Measurements from ENCODE around the gene IRS2. TPM values are rescaled to one million over a fixed set of nuclear protein-coding genes. Genes with fewer than 3 reads are reported as not detected.

Gene IRS2
- total and polyA plus RNA-seq, 2 experiments from 2014 or later = 3.6 to 14.5 TPM

GRCh38 chr13:109807345-109807744 lies 21.0 kb upstream of the IRS2 start (continued):
- TF ChIP-seq ZNF462 (CRISPR knock-in tag; IDR thresholded peaks at IDR 0.05) = no peak
- TF ChIP-seq NANOG (IDR thresholded peaks at IDR 0.05; ENCODE audit: borderline replicate concordance) = no peak
- TF ChIP-seq CREB1 (CRISPR knock-in tag; IDR thresholded peaks at IDR 0.05; ENCODE audit: low read depth) = no peak
- TF ChIP-seq EZH2 (IDR thresholded peaks at IDR 0.05; ENCODE audit: low read depth, unreplicated experiment) = no peak
- TF ChIP-seq ETS1 (IDR thresholded peaks at IDR 0.05) = no peak
- TF ChIP-seq POLR2AphosphoS5 (IDR thresholded peaks at IDR 0.05; ENCODE audit: low read depth) = no peak

GRCh38 chr13:109804654-109805053 lies 18.3 kb upstream of the IRS2 start:
- Histone ChIP-seq H3K4me3 (no peak overlapping the region), H4K20me1 (replicated peaks; ENCODE audit: insufficient read depth) (no peaks in the 10 kb centered on the region), H3K79me2 (replicated peaks; ENCODE audit: insufficient read depth) (no peaks in the 10 kb centered on the region), H3K9me2 (ENCODE audit: insufficient read depth) (no peaks in the 10 kb centered on the region), H3K27ac (ENCODE audit: low read depth) (no peak overlapping the region), H3K4me2 (no peak overlapping the region), H3K4me1 (ENCODE audit: insufficient read depth) (no peaks in the 10 kb centered on the region), H2AFZ (no peak overlapping the region), H3F3A (replicated peaks; ENCODE audit: low read depth) (no peaks in the 10 kb centered on the region), H3K36me3 (ENCODE audit: insufficient read depth) (no peaks in the 10 kb centered on the region), H3K27me3 (ENCODE audit: insufficient read depth) (no peaks in the 10 kb centered on the region)
- TF ChIP-seq REST (IDR thresholded peaks at IDR 0.05; ENCODE audit: unreplicated experiment) = peak; percentile 72
- TF ChIP-seq ZNF331 (CRISPR knock-in tag; IDR thresholded peaks at IDR 0.05; ENCODE audit: low read depth) = no peak
- ATAC-seq (peak; percentile 52), DNase-seq (ENCODE audit: low spot score) (no peak)
- peaks cover 11% of the 10 kb centered on the region; the same call in 2 of the 3 replicates for H3K4me1 Mint-ChIP-seq
- H3K27me3 Mint-ChIP-seq (ENCODE audit: insufficient read depth, low read depth, poor library complexity) = peaks cover 6% of the 10 kb centered on the region
- H3K27ac Mint-ChIP-seq = no peak overlapping the region
- no peaks in the 10 kb centered on the region for H3K36me3 Mint-ChIP-seq (ENCODE audit: low read depth)
- no peaks in the 10 kb centered on the region for H3K9me3 Mint-ChIP-seq
- no peak overlapping the region for H3K4me3 Mint-ChIP-seq

Data from GM23338 (cell line).